Left ventricle myocardium superior (tissue), 1 donor: ENCODE measurements around the gene P3H2. TPM values are rescaled to one million over a fixed set of nuclear protein-coding genes. Genes with fewer than 3 reads are reported as not detected.
A peak's percentile ranks its signal among the peaks of the same experiment; 100 is the strongest.

Experiments used
- ATAC-seq: fragments of 200-7000 bp; cut with Tn5 transposase; one replicate; pipeline ENCODE4 v1.9.1; 2020; ENCODE audit warnings: mild to moderate bottlenecking, moderate library complexity
- DNase-seq: peaks from one replicate; pipeline ENCODE4 v3.0.0-alpha.2; 2020
- intact Hi-C: fragments of 100-400 bp; cut with micrococcal nuclease; formaldehyde crosslinking; loops from one replicate; pipeline ENCODE4 v1.11.0; 2022
- total RNA-seq: library from RNA; stranded (reverse); fragmentation: NEBNext Ultra II Directional; extraction: Animal tissue kit (Norgen Biotek cat#: 25700); gene quantifications from one replicate; pipeline ENCODE4 v1.2.1, GENCODE V29; 2021
- donor health status: DM: no; HTN: yes; CAD: no; lungs with severe emphysema.

The P3H2 gene
- total RNA-seq, 1 donor from 2014 or later = 1.2 TPM

GRCh38 chr3:189941125-189941524, 179.6 kb downstream of the P3H2 start:
- no peak for ATAC-seq
- no peak for DNase-seq
- intact Hi-C loops = loop anchor here (10.0 kb wide), 1 partner anchor 676 kb away; no protein-coding TSS in a partner anchor

GRCh38 chr3:189937302-189938127, 183.2 kb downstream of the P3H2 start:
- intact Hi-C loops = no loop called here
- ATAC-seq (no peak), DNase-seq (no peak)

GRCh38 chr3:189936201-189936945, 184.3 kb downstream of the P3H2 start:
- DNase-seq (no peak), ATAC-seq (no peak)
- intact Hi-C loops = no loop called here

GRCh38 chr3:189927975-189928895, 192.5 kb downstream of the P3H2 start:
- intact Hi-C loops = no loop called here
- DNase-seq = no peak
- ATAC-seq = no peak

GRCh38 chr3:189921770-189922169, 198.9 kb downstream of the P3H2 start:
- no peak for ATAC-seq
- DNase-seq = no peak
- intact Hi-C loops = no loop called here

- DNase-seq (no peak), ATAC-seq (peak; percentile 24)
- intact Hi-C loops = no loop called here
Observed at GRCh38 chr3:189914799-189915198, 205.9 kb downstream of the P3H2 start.

GRCh38 chr3:189911001-189911400, 209.7 kb downstream of the P3H2 start:
- no peak for ATAC-seq
- no peak for DNase-seq
- intact Hi-C loops = no loop called here

GRCh38 chr3:189909573-189909972, 211.1 kb downstream of the P3H2 start:
- DNase-seq (no peak), ATAC-seq (no peak)
- intact Hi-C loops = no loop called here

GRCh38 chr3:189909139-189909538, 211.6 kb downstream of the P3H2 start:
- intact Hi-C loops = no loop called here
- DNase-seq (no peak), ATAC-seq (no peak)

GRCh38 chr3:189908646-189909045, 212.1 kb downstream of the P3H2 start:
- no peak for ATAC-seq
- intact Hi-C loops = no loop called here
- DNase-seq = no peak

- DNase-seq (no peak), ATAC-seq (no peak)
- intact Hi-C loops = no loop called here
Observed at GRCh38 chr3:189907803-189908202, 212.9 kb downstream of the P3H2 start.

Other genes starting within 250 kb of the P3H2 start
- gene CLDN1, start 201.5 kb upstream of the P3H2 start, total RNA-seq = 1.4 TPM